ENCODE results near the gene OTOL1.

DNA sequence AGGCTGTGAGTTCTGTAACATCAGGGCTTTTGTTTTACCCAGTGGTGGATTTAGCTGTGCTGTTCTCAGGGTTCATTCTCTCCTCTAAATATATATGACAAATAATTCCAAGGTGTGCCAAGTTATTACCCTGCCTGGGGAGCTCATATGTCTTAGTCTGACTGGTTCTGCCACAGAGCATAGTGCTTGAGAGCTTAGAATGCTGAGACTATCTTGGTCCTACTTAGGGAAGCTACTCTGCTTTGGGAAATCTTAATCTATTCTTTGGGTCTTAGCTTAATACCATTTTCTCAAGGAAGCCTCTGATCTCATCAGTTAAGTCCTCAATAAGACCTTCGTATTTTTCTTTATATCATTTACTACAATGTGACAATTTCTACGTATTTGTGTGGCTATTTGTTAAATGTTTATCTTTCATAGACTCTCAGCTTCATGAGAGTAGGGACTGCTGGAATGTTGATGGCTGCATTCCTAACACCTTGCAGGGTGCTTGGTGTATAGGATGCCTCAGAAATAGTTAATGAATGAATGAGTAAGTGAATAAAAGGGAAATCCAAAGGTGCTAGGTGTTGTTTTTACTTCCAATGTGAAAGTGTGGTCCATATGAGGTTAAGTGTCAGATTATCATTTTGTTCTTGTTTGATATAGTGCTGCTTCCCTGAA is 1.8 kb downstream of the OTOL1 start:
- TF ChIP-seq, protein P1, sequence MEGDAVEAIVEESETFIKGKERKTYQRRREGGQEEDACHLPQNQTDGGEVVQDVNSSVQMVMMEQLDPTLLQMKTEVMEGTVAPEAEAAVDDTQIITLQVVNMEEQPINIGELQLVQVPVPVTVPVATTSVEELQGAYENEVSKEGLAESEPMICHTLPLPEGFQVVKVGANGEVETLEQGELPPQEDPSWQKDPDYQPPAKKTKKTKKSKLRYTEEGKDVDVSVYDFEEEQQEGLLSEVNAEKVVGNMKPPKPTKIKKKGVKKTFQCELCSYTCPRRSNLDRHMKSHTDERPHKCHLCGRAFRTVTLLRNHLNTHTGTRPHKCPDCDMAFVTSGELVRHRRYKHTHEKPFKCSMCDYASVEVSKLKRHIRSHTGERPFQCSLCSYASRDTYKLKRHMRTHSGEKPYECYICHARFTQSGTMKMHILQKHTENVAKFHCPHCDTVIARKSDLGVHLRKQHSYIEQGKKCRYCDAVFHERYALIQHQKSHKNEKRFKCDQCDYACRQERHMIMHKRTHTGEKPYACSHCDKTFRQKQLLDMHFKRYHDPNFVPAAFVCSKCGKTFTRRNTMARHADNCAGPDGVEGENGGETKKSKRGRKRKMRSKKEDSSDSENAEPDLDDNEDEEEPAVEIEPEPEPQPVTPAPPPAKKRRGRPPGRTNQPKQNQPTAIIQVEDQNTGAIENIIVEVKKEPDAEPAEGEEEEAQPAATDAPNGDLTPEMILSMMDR (IDR thresholded peaks at IDR 0.05) = no peak
- TF ChIP-seq EZH2 (IDR thresholded peaks at IDR 0.05) = no peak

Measured in neural progenitor cell (in vitro differentiated cells).